HEK293 (cell line): ENCODE results near the gene DDN.

Source experiments
- CTCF ChIA-PET: fragments of 350-600 bp; formaldehyde crosslinking; extraction: SDS; loops from one replicate; lab custom pipeline; 2021; ENCODE audit warnings: antibody characterized with exemption; lab: Yijun Ruan, JAX
- POLR2A ChIA-PET: fragments of 300-600 bp; formaldehyde crosslinking; extraction: SDS; loops from one replicate; lab custom pipeline; 2020; ENCODE audit warnings: antibody characterized with exemption, inconsistent platforms; lab: Yijun Ruan, JAX
- H3K27ac ChIP-seq: fragments of 200-500 bp; sonication (Bioruptor generic); 2 replicates; pipeline ENCODE4 v1.5.1; 2014; ENCODE audit warnings: low read depth, low read length, control low read depth, inconsistent platforms; ENCODE audit errors: extremely low read depth
- H3K36me3 ChIP-seq, 2 experiments: fragments of 200-500 bp in 1 of 2; sonication (Bioruptor generic) in 1 of 2; 1 replicate in 1 of 2; 2 replicates in 1 of 2; pipeline ENCODE4 v1.5.1; 2014 to 2017; ENCODE audit warnings: inconsistent platforms in 2 of 2, low read length in 2 of 2; ENCODE audit not compliant: control insufficient read depth in 2 of 2, insufficient read depth in 1 of 2
- H3K4me1 ChIP-seq: fragments of 200-500 bp; sonication (Bioruptor generic); 2 replicates; pipeline ENCODE4 v1.5.1; 2014; ENCODE audit warnings: mild to moderate bottlenecking, low read length, inconsistent platforms; ENCODE audit not compliant: control insufficient read depth, insufficient read depth
- H3K4me3 ChIP-seq: 2 replicates; pipeline ENCODE4 v1.5.1; 2011; ENCODE audit warnings: low read depth, mild to moderate bottlenecking, control low read depth, low read length, moderate library complexity
- H3K9me3 ChIP-seq: fragments of 200-500 bp; sonication (Bioruptor generic); 2 replicates; pipeline ENCODE4 v1.5.1; 2014; ENCODE audit warnings: low read depth, low read length, inconsistent platforms; ENCODE audit not compliant: control insufficient read depth, insufficient read depth
- BCL11B ChIP-seq: fragments of 450-650 bp; formaldehyde crosslinking; IDR thresholded peaks from 2 replicates; pipeline ENCODE4 v1.5.1; 2016; ENCODE audit warnings: low read depth, missing biosample characterization, missing genetic modification characterization
- KLF17 ChIP-seq: fragments of 450-650 bp; formaldehyde crosslinking; IDR thresholded peaks from 2 replicates; pipeline ENCODE4 v1.5.1; 2016; ENCODE audit warnings: missing biosample characterization, missing genetic modification characterization
- SALL2 ChIP-seq: fragments of 450-650 bp; formaldehyde crosslinking; IDR thresholded peaks from 2 replicates; pipeline ENCODE4 v1.5.0; 2017; ENCODE audit warnings: missing biosample characterization, mild to moderate bottlenecking, missing genetic modification characterization, borderline replicate concordance
- ZIC2 ChIP-seq: fragments of 450-650 bp; formaldehyde crosslinking; IDR thresholded peaks from 2 replicates; pipeline ENCODE4 v1.5.1; 2016; ENCODE audit warnings: missing biosample characterization, missing genetic modification characterization
- ZNF114 ChIP-seq: fragments of 450-650 bp; formaldehyde crosslinking; IDR thresholded peaks from 2 replicates; pipeline ENCODE4 v1.5.0; 2017; ENCODE audit warnings: missing biosample characterization, missing genetic modification characterization
- ZNF121 ChIP-seq: fragments of 450-650 bp; formaldehyde crosslinking; IDR thresholded peaks from 2 replicates; pipeline ENCODE4 v1.5.1; 2016; ENCODE audit warnings: missing biosample characterization, missing genetic modification characterization
- ZNF148 ChIP-seq: fragments of 450-650 bp; formaldehyde crosslinking; IDR thresholded peaks from 2 replicates; pipeline ENCODE4 v1.5.0; 2017; ENCODE audit warnings: missing biosample characterization, missing genetic modification characterization, borderline replicate concordance
- ZNF157 ChIP-seq: fragments of 450-650 bp; formaldehyde crosslinking; IDR thresholded peaks from 2 replicates; pipeline ENCODE4 v1.5.1; 2016; ENCODE audit warnings: missing biosample characterization, missing genetic modification characterization
- ZNF18 ChIP-seq: fragments of 450-650 bp; formaldehyde crosslinking; IDR thresholded peaks from 2 replicates; pipeline ENCODE4 v1.5.1; 2016; ENCODE audit warnings: missing biosample characterization, missing genetic modification characterization
- ZNF211 ChIP-seq: fragments of 450-650 bp; formaldehyde crosslinking; IDR thresholded peaks from 2 replicates; pipeline ENCODE4 v1.5.1; 2016; ENCODE audit warnings: low read depth, missing biosample characterization, missing genetic modification characterization
- ZNF354C ChIP-seq: fragments of 450-650 bp; formaldehyde crosslinking; IDR thresholded peaks from 2 replicates; pipeline ENCODE4 v1.5.1; 2016; ENCODE audit warnings: missing biosample characterization, missing genetic modification characterization, low read depth, borderline replicate concordance
- ZNF394 ChIP-seq: fragments of 450-650 bp; formaldehyde crosslinking; IDR thresholded peaks from 2 replicates; pipeline ENCODE4 v1.5.1; 2016; ENCODE audit warnings: missing biosample characterization, missing genetic modification characterization, mild to moderate bottlenecking, moderate library complexity, borderline replicate concordance
- ZNF404 ChIP-seq: fragments of 450-650 bp; formaldehyde crosslinking; IDR thresholded peaks from 2 replicates; pipeline ENCODE4 v1.5.1; 2017; ENCODE audit warnings: missing biosample characterization, missing genetic modification characterization
- ZNF626 ChIP-seq: fragments of 450-650 bp; sonication (Bioruptor Pico); formaldehyde crosslinking; IDR thresholded peaks from 2 replicates; pipeline ENCODE4 v1.5.1; 2018; ENCODE audit warnings: missing biosample characterization, missing genetic modification characterization, inconsistent platforms
- ZNF830 ChIP-seq: fragments of 450-650 bp; IDR thresholded peaks from 2 replicates; pipeline ENCODE4 v1.5.0; 2018; ENCODE audit warnings: missing biosample characterization, missing genetic modification characterization, low read depth, mild to moderate bottlenecking, moderate library complexity
- ZSCAN23 ChIP-seq: fragments of 450-650 bp; formaldehyde crosslinking; IDR thresholded peaks from 2 replicates; pipeline ENCODE4 v1.5.1; 2016; ENCODE audit warnings: missing biosample characterization, missing genetic modification characterization
- TF ChIP-seq, protein P1 (sequence below): fragments of 450-650 bp; formaldehyde crosslinking; IDR thresholded peaks from 2 replicates; pipeline ENCODE4 v1.5.1; 2016; ENCODE audit warnings: missing biosample characterization, missing genetic modification characterization
- TF ChIP-seq, protein P2 (sequence below): fragments of 450-650 bp; formaldehyde crosslinking; IDR thresholded peaks from 2 replicates; pipeline ENCODE4 v1.5.1; 2017; ENCODE audit warnings: missing biosample characterization, missing genetic modification characterization

Gene DDN

GRCh38 chr12:48968467-48968866 is 30.7 kb downstream of the DDN start:
- Histone ChIP-seq H3K4me3 (no peak overlapping the region), H3K4me1 (peaks cover 9% of the 10 kb centered on the region), H3K27ac (no peak overlapping the region), H3K36me3 (no peaks in the 10 kb centered on the region), H3K9me3 (no peaks in the 10 kb centered on the region)
- CTCF ChIA-PET, result interaction anchor here (0.6 to 10.8 kb wide), 10 partner anchors 9 to 260 kb away, joined by 3 to 79 read pairs (median 4); partner anchors contain the start of gene WNT1
- TF ChIP-seq ZNF394 (tag by site-specific recombination) (no peak), ZNF211 (tag by site-specific recombination) (no peak), ZNF121 (no peak), ZNF830 (tag by site-specific recombination) (no peak), BCL11B (tag by site-specific recombination) (no peak), ZNF354C (tag by site-specific recombination) (no peak), ZNF157 (no peak), ZSCAN23 (no peak), SALL2 (tag by site-specific recombination) (no peak), KLF17 (tag by site-specific recombination) (no peak), ZNF114 (tag by site-specific recombination) (no peak), ZNF404 (tag by site-specific recombination) (no peak), ZNF626 (tag by site-specific recombination) (no peak), ZIC2 (tag by site-specific recombination) (no peak), ZNF148 (tag by site-specific recombination) (no peak), ZNF18 (no peak)
- TF ChIP-seq, protein P1, sequence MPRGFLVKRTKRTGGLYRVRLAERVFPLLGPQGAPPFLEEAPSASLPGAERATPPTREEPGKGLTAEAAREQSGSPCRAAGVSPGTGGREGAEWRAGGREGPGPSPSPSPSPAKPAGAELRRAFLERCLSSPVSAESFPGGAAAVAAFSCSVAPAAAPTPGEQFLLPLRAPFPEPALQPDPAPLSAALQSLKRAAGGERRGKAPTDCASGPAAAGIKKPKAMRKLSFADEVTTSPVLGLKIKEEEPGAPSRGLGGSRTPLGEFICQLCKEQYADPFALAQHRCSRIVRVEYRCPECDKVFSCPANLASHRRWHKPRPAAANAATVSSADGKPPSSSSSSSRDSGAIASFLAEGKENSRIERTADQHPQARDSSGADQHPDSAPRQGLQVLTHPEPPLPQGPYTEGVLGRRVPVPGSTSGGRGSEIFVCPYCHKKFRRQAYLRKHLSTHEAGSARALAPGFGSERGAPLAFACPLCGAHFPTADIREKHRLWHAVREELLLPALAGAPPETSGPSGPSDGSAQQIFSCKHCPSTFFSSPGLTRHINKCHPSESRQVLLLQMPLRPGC, result no peak
- TF ChIP-seq, protein P2, sequence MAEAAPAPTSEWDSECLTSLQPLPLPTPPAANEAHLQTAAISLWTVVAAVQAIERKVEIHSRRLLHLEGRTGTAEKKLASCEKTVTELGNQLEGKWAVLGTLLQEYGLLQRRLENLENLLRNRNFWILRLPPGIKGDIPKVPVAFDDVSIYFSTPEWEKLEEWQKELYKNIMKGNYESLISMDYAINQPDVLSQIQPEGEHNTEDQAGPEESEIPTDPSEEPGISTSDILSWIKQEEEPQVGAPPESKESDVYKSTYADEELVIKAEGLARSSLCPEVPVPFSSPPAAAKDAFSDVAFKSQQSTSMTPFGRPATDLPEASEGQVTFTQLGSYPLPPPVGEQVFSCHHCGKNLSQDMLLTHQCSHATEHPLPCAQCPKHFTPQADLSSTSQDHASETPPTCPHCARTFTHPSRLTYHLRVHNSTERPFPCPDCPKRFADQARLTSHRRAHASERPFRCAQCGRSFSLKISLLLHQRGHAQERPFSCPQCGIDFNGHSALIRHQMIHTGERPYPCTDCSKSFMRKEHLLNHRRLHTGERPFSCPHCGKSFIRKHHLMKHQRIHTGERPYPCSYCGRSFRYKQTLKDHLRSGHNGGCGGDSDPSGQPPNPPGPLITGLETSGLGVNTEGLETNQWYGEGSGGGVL (tag by site-specific recombination), result no peak
- POLR2A ChIA-PET, result interaction anchor here (0.6 to 3.7 kb wide), 3 partner anchors 11 to 46 kb away, joined by 3 to 21 read pairs (median 3); partner anchors contain the start of gene ARF3
